ENCODE results near the gene STK24.
A peak's percentile ranks its signal among the peaks of the same experiment; 100 is the strongest.

The STK24 gene

DNA sequence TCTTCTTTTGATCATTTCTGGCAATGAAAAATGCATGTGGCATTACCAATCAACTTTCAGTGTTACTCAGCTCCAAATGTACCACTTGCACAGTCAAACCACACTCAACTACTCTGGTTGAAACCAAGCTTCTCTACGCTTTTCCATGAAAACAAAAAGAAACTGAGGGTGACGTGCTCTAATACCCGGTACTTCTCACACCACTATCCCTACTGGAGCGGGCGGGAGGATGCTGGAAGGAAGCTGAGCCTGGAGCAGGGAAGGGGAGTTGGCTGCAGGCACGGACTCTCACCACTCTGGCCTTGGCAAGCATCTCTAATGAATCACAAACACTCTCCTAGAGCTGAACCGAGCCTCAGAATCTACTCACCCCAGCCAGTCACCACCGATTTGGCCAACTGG lies 48.2 kb downstream of the STK24 start:
- no peak for DNase-seq

- DNase-seq: no peak
Measured at GRCh38 chr13:98527526-98527925, 49.4 kb downstream of the STK24 start.

DNA sequence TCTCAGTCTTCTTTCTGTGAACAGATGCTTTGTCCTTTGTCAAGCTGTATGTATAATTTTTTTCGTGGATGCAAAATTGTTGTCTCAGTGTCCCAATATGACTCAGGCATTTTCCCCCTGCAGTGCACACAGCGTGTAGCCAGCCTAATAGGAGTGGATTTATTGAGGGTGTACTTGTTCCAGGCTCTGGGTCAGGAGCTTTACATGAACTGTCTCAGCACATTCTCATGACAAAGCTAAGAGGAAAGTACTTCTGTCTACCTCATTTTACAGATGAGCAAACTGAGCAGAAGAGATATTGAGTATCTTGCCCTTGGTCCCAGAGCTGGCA lies 50.8 kb downstream of the STK24 start:
- DNase-seq: no peak

- DNase-seq: peak; percentile 36 to 42
Measured at GRCh38 chr13:98525456-98526181, 51.3 kb downstream of the STK24 start.

DNA sequence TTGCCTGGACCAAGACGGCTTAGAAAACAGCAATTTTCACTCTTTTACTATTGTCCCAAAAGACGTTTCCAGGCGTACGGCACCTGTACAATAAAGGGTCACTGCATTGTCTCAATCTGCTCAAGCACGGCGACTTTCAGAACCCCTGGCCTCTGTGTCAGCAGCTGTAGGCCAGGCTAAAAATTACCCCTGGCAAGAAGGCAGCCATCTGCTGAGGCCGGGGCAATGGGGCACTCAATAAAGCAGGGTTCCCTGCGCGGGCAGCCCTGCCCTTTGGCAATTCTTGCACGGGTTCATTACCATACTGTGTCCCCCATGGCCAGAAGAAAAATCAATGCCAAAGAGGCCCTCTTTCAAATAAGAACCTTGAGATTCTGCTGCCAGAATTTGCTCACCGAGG lies 52.1 kb downstream of the STK24 start:
- no peak for DNase-seq

GRCh38 chr13:98524391-98524790 lies 52.5 kb downstream of the STK24 start:
- no peak for DNase-seq

DNA sequence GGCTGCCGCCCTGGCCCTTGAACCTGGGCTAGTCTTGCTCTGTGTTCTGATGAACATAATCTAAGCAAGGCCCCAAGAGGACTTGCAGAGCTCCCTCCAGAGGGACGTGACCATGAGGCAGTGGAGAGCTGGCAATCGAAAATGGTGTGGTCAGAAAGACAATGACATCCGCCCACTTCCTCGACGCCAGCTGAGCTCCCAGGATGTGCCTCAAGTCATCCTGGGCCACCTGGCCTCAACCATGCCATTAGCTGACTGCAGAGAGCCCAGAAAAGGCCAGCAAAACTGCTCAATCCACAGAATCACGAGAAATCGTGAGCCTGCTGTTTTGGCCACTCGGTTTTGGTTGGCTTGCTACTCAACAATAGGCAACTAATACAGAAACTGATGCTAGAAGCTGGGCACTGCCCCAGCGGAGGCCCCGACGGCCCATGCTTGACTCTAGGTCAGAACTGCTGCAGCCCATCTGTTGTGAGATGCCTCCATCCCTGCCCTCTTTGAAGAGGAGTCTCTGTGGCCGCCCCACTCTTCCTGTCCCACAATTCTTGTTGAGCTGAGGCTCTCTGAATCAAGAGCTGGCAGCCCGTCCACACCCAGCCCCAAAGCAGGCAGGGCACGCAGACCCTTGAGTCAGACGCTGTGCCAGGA lies 53.3 kb downstream of the STK24 start:
- no peak for DNase-seq

DNA sequence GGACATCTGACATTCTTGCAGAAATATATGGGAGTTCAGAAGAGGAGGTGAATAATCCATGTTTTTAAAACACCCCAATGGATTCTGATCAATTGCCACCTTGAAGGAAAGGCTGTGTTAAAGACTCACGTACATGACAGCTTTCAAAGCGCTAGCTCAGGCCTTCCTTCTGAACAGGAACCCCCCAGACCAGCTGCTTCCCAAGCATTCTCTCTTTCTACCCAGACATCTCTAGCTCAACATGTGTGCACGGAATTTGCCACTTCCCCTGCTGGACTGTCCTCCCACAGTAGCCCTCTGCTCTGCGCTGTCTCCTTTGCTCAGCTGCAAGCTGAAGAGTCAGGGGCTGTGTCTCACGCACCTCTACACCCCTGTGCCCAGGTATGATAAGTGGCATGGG lies 54.5 kb downstream of the STK24 start:
- no peak for DNase-seq

GRCh38 chr13:98521461-98522247 lies 55.3 kb downstream of the STK24 start:
- no peak for DNase-seq

DNA sequence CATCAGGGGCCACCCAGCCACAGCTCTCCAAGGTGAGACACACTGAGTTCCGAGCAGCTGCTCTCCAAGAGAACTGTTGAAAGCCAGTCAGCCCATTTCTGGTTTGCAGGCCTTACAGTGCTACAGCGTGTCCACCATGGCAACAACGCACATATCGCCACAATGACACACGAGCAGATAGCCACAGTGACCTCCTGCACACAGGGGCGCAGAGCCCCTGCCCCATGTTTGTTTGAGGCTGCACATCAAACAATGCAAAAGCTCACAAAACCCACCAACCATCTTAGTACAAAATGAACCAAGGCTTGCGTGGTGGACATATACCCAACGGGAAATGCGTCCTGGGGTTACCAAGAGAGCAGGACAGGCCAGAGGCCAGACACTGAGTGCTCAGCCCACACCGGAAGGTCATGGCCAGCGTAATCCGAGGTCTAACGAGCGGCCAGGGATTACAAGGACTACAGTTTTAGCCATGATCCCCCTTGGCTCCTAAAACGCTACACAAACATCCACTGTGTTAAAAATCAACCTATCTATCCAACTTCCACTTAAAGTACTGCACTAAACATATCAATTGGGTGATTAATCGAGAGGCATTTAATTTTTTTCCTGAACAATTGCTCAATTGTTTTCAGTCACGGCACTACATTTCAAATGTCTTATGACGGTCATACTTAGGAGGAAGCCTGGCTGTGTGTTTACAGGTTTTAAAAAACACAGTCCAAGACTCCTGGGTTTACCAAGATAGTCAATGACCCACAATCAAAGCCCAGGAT lies 56.0 kb downstream of the STK24 start:
- DNase-seq: no peak

- DNase-seq: no peak
Measured at GRCh38 chr13:98519976-98520375, 56.9 kb downstream of the STK24 start.

GRCh38 chr13:98517576-98518310 lies 59.2 kb downstream of the STK24 start:
- no peak for DNase-seq

DNA sequence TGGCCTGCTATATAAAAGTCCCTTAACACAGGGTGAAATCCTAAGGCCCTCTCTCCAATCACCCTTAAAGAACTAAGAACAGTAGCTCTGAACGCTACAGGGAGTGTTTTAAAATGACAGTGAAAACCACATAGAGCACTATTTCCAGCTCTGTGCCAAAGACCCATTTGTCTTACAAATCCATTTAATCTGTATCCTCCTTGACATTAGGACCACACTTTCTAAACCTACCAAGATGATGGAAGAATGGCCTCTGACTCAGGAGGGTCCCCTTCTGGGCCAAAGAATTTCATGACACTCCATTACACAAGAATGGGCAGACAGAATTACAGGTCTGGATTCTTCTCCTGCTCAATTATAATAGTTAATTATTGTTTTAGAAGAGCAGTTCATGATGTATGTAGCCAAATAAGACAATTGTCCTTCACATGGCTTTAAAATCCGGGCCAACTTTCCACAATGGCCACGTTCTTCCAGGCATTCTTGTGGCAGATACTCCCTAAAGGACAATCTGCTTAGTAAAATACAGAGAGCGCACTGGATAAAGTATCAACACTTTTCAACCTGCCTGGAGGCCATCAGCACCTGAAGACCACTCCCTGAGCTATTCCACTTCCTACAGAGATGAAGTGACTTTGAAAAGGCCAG lies 61.0 kb downstream of the STK24 start:
- DNase-seq: no peak

- peak in 1 of 2 donors; percentile 5 for DNase-seq
Measured at GRCh38 chr13:98514288-98514687, 62.6 kb downstream of the STK24 start.

GRCh38 chr13:98513837-98514236 lies 63.1 kb downstream of the STK24 start:
- no peak for DNase-seq

- no peak for DNase-seq
Measured at GRCh38 chr13:98512774-98513665, 63.9 kb downstream of the STK24 start.

DNA sequence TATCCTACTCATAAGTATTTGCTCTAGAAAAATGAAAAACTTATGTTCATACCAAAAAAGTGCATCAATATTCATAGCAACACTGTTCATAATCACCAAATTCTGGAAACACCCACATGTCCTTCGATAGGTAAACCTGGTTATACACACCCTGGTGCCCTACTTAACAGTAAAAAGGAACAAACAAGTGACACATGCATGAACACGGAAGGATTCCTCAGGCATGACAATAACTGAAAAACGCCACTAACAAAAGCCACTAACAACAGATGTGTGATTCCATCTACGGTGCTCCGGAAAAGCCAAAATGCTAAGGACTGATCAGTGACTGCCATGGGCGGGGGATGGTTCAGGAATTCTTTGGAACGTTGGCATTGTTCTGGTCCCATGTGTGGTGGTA lies 65.5 kb downstream of the STK24 start:
- no peak for DNase-seq

- no peak for DNase-seq
Measured at GRCh38 chr13:98510156-98510509, 66.8 kb downstream of the STK24 start.

DNA sequence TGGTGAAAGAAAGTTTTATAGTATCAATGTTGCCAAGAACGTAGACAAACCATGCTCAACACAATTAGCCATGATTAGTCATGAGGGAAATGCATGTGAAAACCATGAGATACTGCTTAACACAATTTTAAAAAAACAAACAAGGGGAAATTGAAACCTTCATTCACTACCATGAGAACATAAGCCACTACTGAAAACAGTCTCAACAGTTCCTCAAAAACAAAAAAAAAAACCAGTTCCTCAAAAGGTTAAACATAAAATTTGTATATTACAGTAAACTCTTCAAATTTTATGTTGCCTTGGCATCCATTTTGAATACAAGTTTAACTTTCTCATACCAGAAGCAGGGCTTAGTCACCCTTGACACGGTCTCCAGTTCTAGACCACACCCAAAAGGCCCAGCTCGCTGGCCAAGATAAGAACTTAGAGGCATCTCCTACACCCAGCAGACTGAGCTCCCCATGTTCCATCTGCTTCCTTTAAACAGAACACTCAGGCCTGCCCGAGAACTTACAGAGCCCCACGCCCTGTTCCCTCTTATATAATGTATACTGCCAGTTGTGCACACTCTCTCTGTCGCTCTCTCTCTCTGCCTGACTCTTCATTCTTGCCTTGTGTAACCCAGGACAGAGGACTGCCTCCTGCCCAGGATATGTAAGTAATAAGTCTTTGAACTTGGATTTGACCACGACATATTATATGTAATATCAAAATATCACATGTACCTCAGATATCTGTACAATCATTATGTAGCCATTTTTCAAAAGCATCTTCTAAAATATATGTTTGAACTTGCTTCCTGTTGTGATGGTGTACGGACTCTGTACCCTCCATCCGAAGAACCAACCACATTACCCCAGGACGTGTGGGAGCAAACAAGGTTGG lies 67.4 kb downstream of the STK24 start:
- peak; percentile 80 to 93 for DNase-seq

DNA sequence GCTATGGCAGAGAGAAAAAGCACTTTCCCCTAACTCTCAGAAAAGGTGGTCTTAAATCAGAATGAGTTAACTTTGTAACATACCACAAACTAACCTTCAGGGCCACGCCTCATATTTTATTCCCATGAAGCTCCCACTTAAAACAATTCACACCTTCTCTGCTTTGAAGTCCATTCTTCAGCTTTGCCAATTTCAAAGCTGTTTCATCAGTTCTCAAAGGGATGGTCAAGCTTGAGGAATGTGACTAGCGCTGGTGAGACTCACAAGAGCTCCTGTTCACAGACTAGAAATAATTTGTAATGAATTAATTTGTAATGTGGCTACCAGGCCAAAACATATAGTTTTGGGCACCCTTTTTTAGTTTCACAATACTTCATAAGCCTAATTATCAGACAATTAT lies 68.2 kb downstream of the STK24 start:
- no peak for DNase-seq
